CD4-positive, alpha-beta memory T cell (primary cell): Measurements from ENCODE around the gene MBNL1. TPM values are rescaled to one million over a fixed set of nuclear protein-coding genes. Genes with fewer than 3 reads are reported as not detected.
"Not testable (repeated sequence)": the region's sequence is repeated elsewhere in the genome, so short reads cannot be mapped to it uniquely, and the experiment has no call there.

Source experiments
- CTCF ChIA-PET: fragments of 350-600 bp; sonication (Branson Sonifier 250); formaldehyde crosslinking; loops from one replicate; lab custom pipeline; 2021; ENCODE audit warnings: inconsistent platforms; ENCODE audit not compliant: partially characterized antibody; lab: Charles Lee
- POLR2A ChIA-PET: fragments of 350-600 bp; sonication (Branson Sonifier 250); formaldehyde crosslinking; loops from one replicate; lab custom pipeline; 2021; ENCODE audit not compliant: partially characterized antibody; lab: Charles Lee
- DNase-seq, 5 donors: peaks; one replicate each; pipeline versions ENCODE4 v3.0.0 to v3.0.0-alpha.2; 2020 to 2022; ENCODE audit warnings: mixed read lengths in 1 of 5
- H3K27ac ChIP-seq: one replicate; pipeline ENCODE4 v1.7.0; 2013; ENCODE audit warnings: low read depth, low read length
- H3K27me3 ChIP-seq: 2 replicates; pipeline ENCODE4 v1.7.0; 2013; ENCODE audit warnings: mild to moderate bottlenecking, low read length, moderate library complexity; ENCODE audit not compliant: insufficient read depth
- H3K36me3 ChIP-seq: 2 replicates; pipeline ENCODE4 v1.7.0; 2013; ENCODE audit warnings: mild to moderate bottlenecking, low read length, moderate library complexity; ENCODE audit not compliant: insufficient read depth
- H3K4me1 ChIP-seq: 2 replicates; pipeline ENCODE4 v1.7.0; 2013; ENCODE audit warnings: mild to moderate bottlenecking, low read length, moderate library complexity; ENCODE audit not compliant: insufficient read depth
- H3K4me3 ChIP-seq, 2 donors: one replicate each; pipeline ENCODE4 v1.7.0; 2013; ENCODE audit warnings: low read length in 2 of 2, mild to moderate bottlenecking in 1 of 2
- H3K9me3 ChIP-seq, 2 donors: one replicate each; pipeline ENCODE4 v1.7.0; 2013; ENCODE audit warnings: low read length in 2 of 2, control low read depth in 1 of 2; ENCODE audit not compliant: control insufficient read depth in 1 of 2
- H3K27ac Mint-ChIP-seq, 7 donors: one replicate each; pipeline ENCODE4 v1.8.0; 2020 to 2021; ENCODE audit warnings: mixed read lengths in 7 of 7, mild to moderate bottlenecking in 6 of 7, inconsistent platforms in 3 of 7, moderate library complexity in 3 of 7
- H3K27me3 Mint-ChIP-seq, 2 donors: one replicate each; pipeline ENCODE4 v1.8.0; 2020 to 2021; ENCODE audit warnings: mixed read lengths in 2 of 2
- H3K36me3 Mint-ChIP-seq, 2 donors: one replicate each; pipeline ENCODE4 v1.8.0; 2020 to 2021; ENCODE audit warnings: mixed read lengths in 2 of 2, inconsistent platforms in 1 of 2, mild to moderate bottlenecking in 1 of 2
- H3K4me1 Mint-ChIP-seq, 4 donors: one replicate each; pipeline ENCODE4 v1.8.0; 2020 to 2021; ENCODE audit warnings: mixed read lengths in 4 of 4, mild to moderate bottlenecking in 1 of 4
- H3K4me3 Mint-ChIP-seq, 8 donors: one replicate each; pipeline ENCODE4 v1.8.0; 2020 to 2021; ENCODE audit warnings: mixed read lengths in 8 of 8, mild to moderate bottlenecking in 7 of 8, moderate library complexity in 6 of 8, inconsistent platforms in 3 of 8
- H3K9me3 Mint-ChIP-seq, 8 donors: one replicate each; pipeline ENCODE4 v1.8.0; 2020 to 2021; ENCODE audit warnings: mixed read lengths in 8 of 8, mild to moderate bottlenecking in 5 of 8, inconsistent platforms in 3 of 8, moderate library complexity in 1 of 8
- intact Hi-C: fragments of 100-400 bp; cut with micrococcal nuclease; formaldehyde crosslinking; loops from one replicate; pipeline ENCODE4 v1.15.1; 2023
- polyA plus RNA-seq, 2 donors: library from polyadenylated mRNA; unstranded; fragments of 300-500 nt; fragmentation: Illumina TruSeq; gene quantifications; one replicate each; pipeline ENCODE4 v1.2.3, GENCODE V29; 2021
- total RNA-seq, 2 experiments: library from RNA; stranded (reverse); gene quantifications; one replicate each; pipeline ENCODE4 v1.2.3, GENCODE V29; 2021

MBNL1 gene
- total and polyA plus RNA-seq, 4 experiments from 2014 or later: 289 to 430 (median 361) TPM

DNA sequence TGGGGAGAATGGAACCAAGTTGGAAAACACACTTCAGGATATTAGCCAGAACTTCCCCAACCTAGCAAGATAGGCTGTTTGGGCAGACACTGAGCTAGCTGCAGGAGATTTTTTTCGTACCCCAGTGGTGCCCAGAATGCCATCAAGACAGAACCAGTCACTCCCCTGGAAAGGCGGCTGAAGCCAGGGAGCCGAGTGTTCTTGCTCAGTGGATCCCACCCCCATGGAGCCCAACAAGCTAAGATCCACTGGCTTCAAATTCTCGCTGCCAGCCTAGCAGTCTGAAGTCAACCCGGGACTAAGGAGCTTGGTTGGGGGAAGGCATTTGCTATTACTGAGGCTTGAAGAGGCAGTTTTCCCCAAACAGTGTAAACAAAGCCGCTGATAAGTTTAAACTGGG lies 152.4 kb downstream of the MBNL1 start:
- H3K27ac Mint-ChIP-seq: peak overlapping the region in 6 of 7 donors; percentile 15 to 91 (median 70)
- peaks cover 58 to 87% (median 75%) of the 10 kb centered on the region in 4 donors for H3K4me1 Mint-ChIP-seq
- no peaks in the 10 kb centered on the region for H3K27me3 Mint-ChIP-seq
- H3K9me3 Mint-ChIP-seq: peaks cover 0 to 25% (median 7%) of the 10 kb centered on the region in 8 donors
- Histone ChIP-seq H3K4me1 (peaks cover 66% of the 10 kb centered on the region), H3K4me3 (no peak overlapping the region), H3K9me3 (no peaks in the 10 kb centered on the region), H3K27ac (no peak overlapping the region), H3K27me3 (no peaks in the 10 kb centered on the region), H3K36me3 (peaks cover 49% of the 10 kb centered on the region)
- CTCF ChIA-PET: interaction anchor here (1.9 kb wide), 1 partner anchor 15 kb away, joined by 4 read pairs; no protein-coding TSS in a partner anchor
- intact Hi-C loops: no loop called here
- POLR2A ChIA-PET: no interaction called here
- peak overlapping the region in 5 of 8 donors; percentile 17 to 66 (median 51) for H3K4me3 Mint-ChIP-seq
- DNase-seq: no peak
- H3K36me3 Mint-ChIP-seq: peaks cover 87 to 90% of the 10 kb centered on the region in 2 donors

GRCh38 chr3:152426393-152426792 lies 157.7 kb downstream of the MBNL1 start:
- intact Hi-C loops: no loop called here
- H3K9me3 ChIP-seq: no peaks in the 10 kb centered on the region
- Mint-ChIP-seq H3K27ac (peak overlapping the region in 5 of 7 donors; percentile 42 to 91 (median 86)), H3K9me3 (peaks cover 0 to 17% (median 4%) of the 10 kb centered on the region in 8 donors), H3K4me1 (peaks cover 54 to 83% (median 70%) of the 10 kb centered on the region in 4 donors), H3K27me3 (no peaks in the 10 kb centered on the region), H3K4me3 (peak overlapping the region in 1 of 8 donors; percentile 49), H3K36me3 (peaks cover 59 to 84% of the 10 kb centered on the region in 2 donors)
- peaks cover 59% of the 10 kb centered on the region for H3K4me1 ChIP-seq
- CTCF ChIA-PET: interaction anchor here (0.8 kb wide), 1 partner anchor 243 kb away, joined by 3 read pairs; no protein-coding TSS in a partner anchor
- H3K36me3 ChIP-seq: peaks cover 5% of the 10 kb centered on the region
- H3K27ac ChIP-seq: no peak overlapping the region
- DNase-seq: no peak
- H3K4me3 ChIP-seq: no peak overlapping the region
- POLR2A ChIA-PET: interaction anchor here (1.0 kb wide), 1 partner anchor 24 kb away, joined by 3 read pairs; no protein-coding TSS in a partner anchor
- no peaks in the 10 kb centered on the region for H3K27me3 ChIP-seq

- CTCF ChIA-PET: interaction anchor here (1.6 kb wide), 1 partner anchor 16 kb away, joined by 3 read pairs; no protein-coding TSS in a partner anchor
- H3K36me3 ChIP-seq: peaks cover 16% of the 10 kb centered on the region
Measured at GRCh38 chr3:152428577-152428976, 159.8 kb downstream of the MBNL1 start.

DNA sequence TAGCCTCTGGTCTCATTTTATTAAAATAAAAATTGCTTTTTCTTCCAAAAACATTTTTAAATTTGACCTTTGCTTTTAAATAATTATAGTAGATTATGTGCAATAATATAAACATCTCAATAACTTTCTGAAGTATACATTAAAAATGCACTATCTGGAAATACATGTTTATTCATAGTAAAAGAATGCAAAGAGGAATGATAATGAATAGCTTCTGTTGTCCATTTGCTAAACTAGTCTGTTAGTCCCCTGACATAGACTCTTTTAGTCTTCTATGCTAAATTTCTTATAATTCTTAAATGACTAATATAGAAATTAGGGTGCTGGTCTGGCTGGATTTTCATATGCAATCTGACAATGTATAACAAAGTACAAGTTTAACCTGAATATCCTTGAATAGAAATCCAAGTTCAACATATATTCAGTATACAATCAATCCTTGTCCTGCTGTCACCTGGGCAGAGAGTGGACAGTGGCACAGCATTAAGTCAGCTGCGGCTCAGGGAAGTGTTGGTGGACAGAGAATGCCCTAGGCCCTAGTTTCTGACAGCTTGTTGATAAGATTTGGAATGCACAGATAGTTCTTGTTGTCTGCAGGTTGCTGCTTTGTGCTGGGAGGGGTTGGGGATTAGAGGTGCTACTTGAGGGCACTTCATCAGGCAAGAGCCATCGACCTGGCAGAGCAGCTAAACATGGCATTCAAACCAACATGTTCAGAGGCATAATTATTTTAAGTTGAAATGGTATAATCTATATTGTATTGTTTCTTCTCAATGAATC lies 161.7 kb downstream of the MBNL1 start:
- Mint-ChIP-seq H3K4me3 (no peak overlapping the region), H3K27me3 (no peaks in the 10 kb centered on the region), H3K36me3 (peaks cover 58 to 81% of the 10 kb centered on the region in 2 donors), H3K27ac (peak overlapping the region; percentile 54 to 91 (median 80)), H3K9me3 (peaks cover 4 to 15% (median 5%) of the 10 kb centered on the region in 8 donors), H3K4me1 (peaks cover 39 to 59% (median 50%) of the 10 kb centered on the region in 4 donors)
- CTCF ChIA-PET: interaction anchor here (1.3 kb wide), 1 partner anchor 21 kb away, joined by 4 read pairs; no protein-coding TSS in a partner anchor
- Histone ChIP-seq H3K27ac (no peak overlapping the region), H3K4me1 (peaks cover 36% of the 10 kb centered on the region), H3K36me3 (peaks cover 22% of the 10 kb centered on the region), H3K27me3 (no peaks in the 10 kb centered on the region), H3K4me3 (no peak overlapping the region), H3K9me3 (no peaks in the 10 kb centered on the region)
- POLR2A ChIA-PET: interaction anchor here (0.8 to 1.4 kb wide), 4 partner anchors 9 to 18 kb away, joined by 3 to 7 read pairs (median 4); no protein-coding TSS in a partner anchor
- intact Hi-C loops: no loop called here
- no peak for DNase-seq

More at GRCh38 chr3:152428577-152428976, 159.8 kb downstream of the MBNL1 start:
- Mint-ChIP-seq H3K36me3 (peaks cover 56 to 81% of the 10 kb centered on the region in 2 donors), H3K9me3 (peaks cover 0 to 6% (median 4%) of the 10 kb centered on the region in 8 donors), H3K4me1 (peaks cover 40 to 62% (median 51%) of the 10 kb centered on the region in 4 donors), H3K4me3 (peak overlapping the region in 1 of 8 donors; percentile 15), H3K27ac (peak overlapping the region in 5 of 7 donors; percentile 2 to 91 (median 59)), H3K27me3 (no peaks in the 10 kb centered on the region)
- peak overlapping the region; percentile 24 for H3K27ac ChIP-seq
- H3K27me3 ChIP-seq: no peaks in the 10 kb centered on the region
- peaks cover 38% of the 10 kb centered on the region for H3K4me1 ChIP-seq
- intact Hi-C loops: no loop called here
- POLR2A ChIA-PET: interaction anchor here (1.0 kb wide), 1 partner anchor 15 kb away, joined by 3 read pairs; no protein-coding TSS in a partner anchor
- H3K4me3 ChIP-seq: no peak overlapping the region
- no peaks in the 10 kb centered on the region for H3K9me3 ChIP-seq
- no peak for DNase-seq

DNA sequence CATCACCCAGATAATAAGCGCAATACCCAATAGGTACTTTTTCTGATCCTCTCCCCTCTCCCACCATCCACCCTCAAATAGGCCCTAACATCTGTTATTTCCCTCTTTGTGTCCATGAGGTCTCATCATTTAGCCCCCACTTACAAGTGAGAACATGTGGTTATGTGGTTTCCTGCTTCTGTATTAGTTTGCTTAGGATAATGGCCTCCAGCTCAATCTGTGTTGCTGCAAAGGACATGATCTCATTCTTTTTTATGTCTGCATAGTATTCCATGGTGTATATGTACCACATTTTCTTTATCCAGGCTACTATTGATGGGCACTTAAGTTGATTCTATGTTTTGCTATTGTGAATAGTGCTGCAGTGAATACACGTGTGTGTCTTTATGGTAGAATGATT lies 165.4 kb downstream of the MBNL1 start:
- H3K27ac ChIP-seq: no peak overlapping the region
- Mint-ChIP-seq H3K4me1 (peaks cover 46 to 66% (median 56%) of the 10 kb centered on the region in 4 donors), H3K36me3 (peaks cover 71 to 83% of the 10 kb centered on the region in 2 donors), H3K27me3 (no peaks in the 10 kb centered on the region), H3K4me3 (peak overlapping the region in 3 of 8 donors; percentile 40 to 63 (median 43)), H3K27ac (peak overlapping the region in 4 of 7 donors; percentile 48 to 80 (median 66)), H3K9me3 (peaks cover 3 to 15% (median 5%) of the 10 kb centered on the region in 8 donors)
- H3K4me3 ChIP-seq: no peak overlapping the region
- no peak for DNase-seq
- H3K27me3 ChIP-seq: no peaks in the 10 kb centered on the region
- ChIA-PET POLR2A (interaction anchor here (0.9 kb wide), 1 partner anchor 251 kb away, joined by 3 read pairs; no protein-coding TSS in a partner anchor), CTCF (no interaction called here)
- intact Hi-C loops: no loop called here
- peaks cover 18% of the 10 kb centered on the region for H3K36me3 ChIP-seq
- H3K9me3 ChIP-seq: no peaks in the 10 kb centered on the region
- peaks cover 52% of the 10 kb centered on the region for H3K4me1 ChIP-seq

DNA sequence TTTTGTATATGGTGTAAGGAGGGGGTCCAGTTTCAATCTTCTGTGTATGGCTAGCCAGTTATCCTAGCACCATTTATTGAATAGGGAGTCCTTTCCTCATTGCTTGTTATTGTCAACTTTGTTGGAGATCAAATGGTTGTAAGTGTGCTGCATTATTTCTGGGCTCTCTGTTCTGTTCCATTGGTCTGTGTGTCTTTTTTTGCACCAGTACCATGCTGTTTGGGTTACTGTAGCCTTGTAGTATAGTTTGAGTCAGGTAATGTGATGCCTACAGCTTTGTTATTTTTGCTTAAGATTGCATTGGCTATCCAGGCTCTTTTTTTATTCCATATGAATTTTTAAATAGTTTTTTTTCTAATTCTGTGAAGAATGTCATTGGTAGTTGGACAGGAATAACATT lies 166.5 kb downstream of the MBNL1 start:
- intact Hi-C loops: not testable (repeated sequence)
- H3K36me3 ChIP-seq: peaks cover 18% of the 10 kb centered on the region

More for the DNA sequence above, 166.5 kb downstream of the MBNL1 start:
- H3K9me3 ChIP-seq, H3K4me3 ChIP-seq, POLR2A ChIA-PET, DNase-seq, H3K27me3 Mint-ChIP-seq, H3K27me3 ChIP-seq, H3K27ac ChIP-seq: not testable (repeated sequence)
- H3K4me3 Mint-ChIP-seq: peak overlapping the region in 6 of 8 donors; percentile 36 to 63 (median 54)
- peak overlapping the region in 5 of 7 donors; percentile 3 to 87 (median 80) for H3K27ac Mint-ChIP-seq
- CTCF ChIA-PET: interaction anchor here (0.6 to 2.0 kb wide), 3 partner anchors 11 to 457 kb away, joined by 3 to 4 read pairs (median 4); no protein-coding TSS in a partner anchor
- H3K9me3 Mint-ChIP-seq: peaks cover 3 to 15% (median 5%) of the 10 kb centered on the region in 8 donors
- H3K4me1 ChIP-seq: peaks cover 61% of the 10 kb centered on the region
- peaks cover 49 to 68% (median 62%) of the 10 kb centered on the region in 4 donors for H3K4me1 Mint-ChIP-seq
- H3K36me3 Mint-ChIP-seq: peaks cover 72 to 83% of the 10 kb centered on the region in 2 donors
